ENCODE results near the gene AVPI1.
A peak's percentile ranks its signal among the peaks of the same experiment; 100 is the strongest.

Gene AVPI1

GRCh38 chr10:97686962-97687784 is at the start of gene AVPI1:
AVPI1 (minus strand) TSS chr10:97687241; CDS start chr10:97679905, 7,336 bp downstream.
- DNase-seq (ENCODE audit: low read depth, low spot score): peak; percentile 92

- DNase-seq (ENCODE audit: low read depth, low spot score): no peak
Measured at GRCh38 chr10:97736403-97736901, 49.4 kb upstream of the AVPI1 start.

- DNase-seq (ENCODE audit: low read depth, low spot score): no peak
Measured at GRCh38 chr10:97734021-97734420, 47.0 kb upstream of the AVPI1 start.

- DNase-seq (ENCODE audit: low read depth, low spot score): no peak
Measured at GRCh38 chr10:97733256-97733655, 46.2 kb upstream of the AVPI1 start.

- no peak for DNase-seq (ENCODE audit: low read depth, low spot score)
Measured at GRCh38 chr10:97732052-97732359, 45.0 kb upstream of the AVPI1 start.

- DNase-seq (ENCODE audit: low read depth, low spot score): no peak
Measured at GRCh38 chr10:97731346-97732051, 44.5 kb upstream of the AVPI1 start.

- DNase-seq (ENCODE audit: low read depth, low spot score): no peak
Measured at GRCh38 chr10:97729014-97729413, 42.0 kb upstream of the AVPI1 start.

GRCh38 chr10:97726636-97727178 is 39.7 kb upstream of the AVPI1 start:
- no peak for DNase-seq (ENCODE audit: low read depth, low spot score)

GRCh38 chr10:97724341-97724941 is 37.4 kb upstream of the AVPI1 start:
- no peak for DNase-seq (ENCODE audit: low read depth, low spot score)

GRCh38 chr10:97723001-97723400 is 36.0 kb upstream of the AVPI1 start:
- no peak for DNase-seq (ENCODE audit: low read depth, low spot score)

GRCh38 chr10:97721871-97722780 is 35.1 kb upstream of the AVPI1 start:
- no peak for DNase-seq (ENCODE audit: low read depth, low spot score)

- no peak for DNase-seq (ENCODE audit: low read depth, low spot score)
Measured at GRCh38 chr10:97719602-97720001, 32.6 kb upstream of the AVPI1 start.

GRCh38 chr10:97718659-97719142 is 31.7 kb upstream of the AVPI1 start:
- no peak for DNase-seq (ENCODE audit: low read depth, low spot score)

GRCh38 chr10:97718178-97718577 is 31.1 kb upstream of the AVPI1 start:
- DNase-seq (ENCODE audit: low read depth, low spot score): no peak

- no peak for DNase-seq (ENCODE audit: low read depth, low spot score)
Measured at GRCh38 chr10:97717627-97718026, 30.6 kb upstream of the AVPI1 start.

GRCh38 chr10:97715259-97715874 is 28.3 kb upstream of the AVPI1 start:
- DNase-seq (ENCODE audit: low read depth, low spot score): no peak

GRCh38 chr10:97714401-97715258 is 27.6 kb upstream of the AVPI1 start:
- no peak for DNase-seq (ENCODE audit: low read depth, low spot score)

- no peak for DNase-seq (ENCODE audit: low read depth, low spot score)
Measured at GRCh38 chr10:97713826-97714400, 26.9 kb upstream of the AVPI1 start.

- DNase-seq (ENCODE audit: low read depth, low spot score): no peak
Measured at GRCh38 chr10:97713339-97713825, 26.3 kb upstream of the AVPI1 start, which contains the start of gene MARVELD1. MARVELD1 (plus strand) TSS chr10:97713730; CDS start chr10:97713877, 147 bp downstream.

All from smooth muscle cell of the brain vasculature (primary cell).